HG03135 (cell line): Measurements from ENCODE around the gene CA5B.
"Not testable (repeated sequence)": the region's sequence is repeated elsewhere in the genome, so short reads cannot be mapped to it uniquely, and the experiment has no call there.

Experiments used
- ATAC-seq: cut with Tn5 transposase; IDR thresholded peaks from one replicate; pipeline ENCODE4 v1.9.1; 2021; ENCODE audit warnings: mild to moderate bottlenecking, moderate library complexity; ENCODE audit not compliant: unreplicated experiment

CA5B gene

DNA sequence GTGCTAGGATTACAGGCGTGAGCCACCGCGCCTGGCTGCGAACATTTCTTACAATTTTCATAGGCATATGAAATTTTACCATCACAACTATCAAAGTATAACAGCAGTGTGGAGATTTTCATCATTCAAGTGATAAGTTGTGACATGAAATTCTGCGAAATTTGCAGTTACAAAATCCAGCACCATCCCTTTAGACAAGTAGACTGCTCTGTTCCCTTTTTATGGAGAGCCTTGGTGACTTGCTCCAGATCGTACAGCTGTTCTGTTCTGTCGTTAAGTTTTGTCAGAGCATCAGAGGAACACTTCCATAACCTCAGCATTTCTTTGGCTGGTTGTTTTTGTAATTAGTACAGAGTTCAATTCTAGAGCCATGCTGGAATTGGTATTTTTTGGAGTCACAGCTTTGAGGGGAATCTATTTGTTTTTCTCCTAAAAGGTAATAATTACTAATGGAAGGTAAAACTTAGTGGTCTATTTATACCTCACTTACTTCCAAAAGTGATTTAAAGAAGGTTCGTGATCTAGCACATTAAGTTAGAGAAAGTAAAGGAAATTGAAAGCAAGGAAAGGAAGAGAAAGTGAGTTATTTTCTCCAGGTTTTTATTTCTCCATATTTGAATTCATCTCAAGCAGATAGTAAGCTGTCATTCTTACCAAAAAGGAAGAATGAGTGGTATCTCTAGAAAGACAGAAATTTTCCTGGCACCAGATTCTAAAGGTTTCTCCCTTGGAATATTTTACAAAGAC is 74.3 kb downstream of the CA5B start:
- ATAC-seq = no peak

DNA sequence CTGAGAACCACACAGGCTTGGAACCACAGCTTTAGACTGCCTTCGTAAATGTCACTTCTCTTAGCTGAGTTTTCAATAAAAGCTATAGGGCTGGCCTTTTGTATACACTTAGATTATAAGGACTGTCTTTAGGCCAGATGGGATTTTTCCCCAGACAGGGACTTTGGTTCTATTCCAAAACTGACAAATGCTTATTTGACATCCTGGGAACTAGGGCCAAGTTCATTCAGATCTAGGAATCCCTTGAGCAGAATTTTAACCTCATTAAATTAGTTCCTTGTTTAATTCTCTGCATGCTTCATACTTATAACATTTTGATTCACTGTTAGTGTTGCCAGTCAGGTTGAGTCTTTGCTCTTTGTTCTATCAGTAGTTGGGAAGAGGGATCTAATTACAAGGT is 75.3 kb downstream of the CA5B start:
- no peak for ATAC-seq

GRCh38 chrX:15814771-15815365 is 76.8 kb downstream of the CA5B start:
- ATAC-seq = no peak

DNA sequence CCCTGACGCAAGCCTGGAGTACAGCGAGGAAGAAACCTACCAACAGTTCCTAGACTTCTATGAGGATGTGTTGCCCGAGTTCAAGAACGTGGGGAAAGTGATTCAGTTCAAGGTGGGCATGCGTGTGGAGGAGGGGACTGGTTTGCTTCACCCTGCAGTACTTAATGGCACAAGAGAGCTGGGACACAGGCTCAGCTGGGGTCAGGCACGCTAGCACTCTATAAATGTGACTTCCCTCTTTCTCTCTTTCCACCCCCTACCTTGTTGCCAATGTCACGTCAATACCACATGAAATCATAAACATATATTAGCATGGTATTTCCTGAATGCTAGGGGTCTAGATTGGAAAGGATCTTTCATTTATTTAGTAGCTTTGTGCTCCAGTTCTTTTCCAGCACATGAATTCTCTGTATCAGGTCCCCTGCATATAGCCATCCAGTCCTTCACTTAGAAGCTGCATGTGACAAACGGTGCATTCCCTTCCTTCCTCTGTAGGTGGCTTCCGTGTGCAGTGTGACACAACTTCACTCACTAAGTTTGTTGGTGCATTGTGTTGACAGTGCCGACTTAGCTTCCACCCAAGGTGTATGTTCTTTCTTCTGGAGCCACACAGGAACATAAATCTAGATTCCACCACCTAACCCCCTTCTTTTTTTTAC is 77.8 kb downstream of the CA5B start:
- peak; percentile 77 for ATAC-seq

GRCh38 chrX:15816438-15816809 is 78.4 kb downstream of the CA5B start:
- ATAC-seq = no peak

DNA sequence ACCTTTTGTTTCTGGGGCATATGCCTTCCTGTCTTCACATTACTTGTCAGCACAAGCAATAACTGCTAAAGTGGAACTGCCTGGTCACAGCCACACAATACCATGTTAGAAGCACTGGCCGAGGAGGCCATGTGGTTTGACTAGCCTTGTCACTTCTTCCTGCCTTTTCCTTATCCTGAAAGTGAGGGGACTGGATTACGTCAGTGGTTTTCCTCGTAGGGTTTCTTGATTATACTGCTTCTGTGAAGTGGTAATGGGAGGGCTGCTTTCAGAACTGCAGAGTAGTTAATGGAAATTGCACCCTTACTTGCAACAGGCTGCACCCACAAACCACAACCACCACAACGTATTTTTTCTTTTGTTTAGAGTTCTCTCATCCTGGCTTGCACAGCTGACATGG is 78.8 kb downstream of the CA5B start:
- ATAC-seq = no peak

- no peak for ATAC-seq
Observed at GRCh38 chrX:15820106-15821073, 82.3 kb downstream of the CA5B start.

DNA sequence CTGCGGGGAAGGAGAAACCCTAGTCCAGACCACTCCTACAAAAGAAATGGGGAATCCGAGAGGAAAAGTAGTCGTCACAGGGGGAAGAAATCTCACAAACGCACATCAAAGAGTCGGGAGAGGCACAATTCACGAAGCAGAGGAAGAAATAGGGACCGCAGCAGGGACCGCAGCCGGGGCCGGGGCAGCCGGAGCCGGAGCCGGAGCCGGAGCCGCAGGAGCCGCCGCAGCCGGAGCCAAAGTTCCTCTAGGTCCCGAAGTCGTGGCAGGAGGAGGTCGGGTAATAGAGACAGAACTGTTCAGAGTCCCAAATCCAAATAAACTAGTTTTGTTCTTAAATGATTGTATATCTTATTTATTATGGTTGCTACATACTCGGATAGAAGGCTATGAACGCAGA is 84.9 kb downstream of the CA5B start:
- no peak for ATAC-seq

GRCh38 chrX:15825936-15826335 is 87.9 kb downstream of the CA5B start:
- ATAC-seq = no peak

DNA sequence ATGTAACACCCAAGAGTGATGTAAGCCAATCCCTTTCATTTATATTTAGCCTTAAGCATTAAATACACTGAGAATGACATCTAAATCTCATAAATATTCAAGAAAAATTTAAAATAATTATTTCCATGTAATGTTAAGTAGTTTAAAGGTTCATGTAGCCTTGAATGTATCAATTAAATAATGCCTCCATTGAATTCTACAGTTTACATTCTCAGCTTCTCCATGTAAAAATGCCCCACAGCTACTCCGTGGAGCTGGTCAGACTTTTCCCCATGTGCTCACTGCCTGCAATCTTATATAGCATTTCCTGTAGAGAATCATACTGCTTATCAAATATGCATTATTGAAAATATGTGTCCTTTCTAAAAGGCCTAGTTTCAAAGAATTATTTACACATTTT is 91.1 kb downstream of the CA5B start:
- no peak for ATAC-seq

DNA sequence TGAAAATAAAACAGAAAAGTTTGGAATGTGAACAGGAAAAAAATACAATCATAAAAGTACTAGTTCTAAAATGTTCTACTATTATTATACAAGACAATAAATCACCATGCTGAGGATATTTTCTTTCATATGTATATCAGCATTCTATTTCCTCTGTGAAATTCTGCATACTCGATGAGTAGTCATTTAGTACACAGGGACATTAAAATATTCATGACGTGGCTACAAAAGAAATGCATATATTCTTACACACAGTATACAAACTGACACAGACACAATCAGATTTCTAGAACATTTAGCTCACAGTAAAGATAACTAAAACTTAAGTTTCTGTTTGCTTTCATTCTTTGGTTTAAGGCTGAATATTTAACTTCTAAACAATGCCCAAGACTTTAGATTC is 93.3 kb downstream of the CA5B start:
- not testable (repeated sequence) for ATAC-seq

DNA sequence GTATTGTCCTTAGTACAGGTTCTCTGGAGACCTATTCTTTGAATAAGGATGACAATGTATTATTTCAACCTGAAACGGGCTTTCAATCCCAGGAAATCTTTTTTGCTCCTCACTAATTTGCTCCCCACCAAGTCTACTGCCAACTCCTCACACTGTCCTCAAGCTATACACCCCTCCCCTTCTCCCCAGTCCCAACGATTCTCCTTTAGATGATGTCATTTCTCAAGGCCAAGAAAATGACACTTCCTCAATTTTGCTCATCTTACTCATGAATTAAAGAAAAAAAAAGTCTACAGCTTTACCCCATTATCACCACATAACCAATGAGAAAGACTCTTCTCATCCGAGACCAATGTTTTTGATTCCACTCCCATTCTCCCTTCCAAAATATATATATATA is 96.0 kb downstream of the CA5B start:
- no peak for ATAC-seq

DNA sequence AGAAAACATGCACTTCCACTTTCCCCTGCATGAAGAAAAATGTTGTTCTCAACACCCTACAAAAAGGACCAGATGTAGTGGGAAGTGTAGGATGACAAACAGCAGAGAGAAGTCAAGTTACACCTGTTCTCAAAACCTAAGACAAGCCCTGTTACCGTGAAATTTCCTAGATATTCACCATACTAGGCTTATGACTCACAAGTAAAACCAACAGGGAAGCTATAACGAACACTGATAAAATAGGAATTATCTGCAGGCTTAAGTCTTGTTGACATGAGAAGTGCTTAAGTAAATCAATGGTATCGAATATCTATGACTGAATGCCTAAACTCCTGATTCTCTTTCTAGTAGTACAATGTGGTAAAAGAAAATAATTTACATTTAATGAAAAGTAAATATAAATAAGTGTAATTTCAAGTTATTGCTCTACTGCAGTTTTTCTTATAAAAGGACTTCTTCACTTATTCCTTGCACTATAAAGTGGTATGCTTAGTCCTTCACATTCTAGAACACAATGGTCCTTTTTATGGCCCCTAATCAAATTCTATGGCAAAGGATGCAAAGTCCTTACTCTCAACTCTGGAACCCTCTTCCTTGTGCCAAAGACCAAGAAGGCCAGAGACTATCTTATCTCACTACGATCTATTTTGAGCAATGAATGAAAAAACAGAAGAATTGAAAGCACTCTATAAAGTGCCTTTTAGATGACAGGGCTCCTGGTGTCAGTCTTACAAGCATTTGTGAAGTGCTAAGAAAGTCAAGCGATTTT is 96.9 kb downstream of the CA5B start:
- ATAC-seq = no peak
